Measurements from ENCODE around the gene VTI1A. TPM values are rescaled to one million over a fixed set of nuclear protein-coding genes. Genes with fewer than 3 reads are reported as not detected.

Gene VTI1A
- total and polyA plus RNA-seq, 9 of the 15 experiments (the other 6 are each of a cell fraction or from before 2014, with no cell fraction given) = 9.3 to 21.4 (median 16.0) TPM

DNA sequence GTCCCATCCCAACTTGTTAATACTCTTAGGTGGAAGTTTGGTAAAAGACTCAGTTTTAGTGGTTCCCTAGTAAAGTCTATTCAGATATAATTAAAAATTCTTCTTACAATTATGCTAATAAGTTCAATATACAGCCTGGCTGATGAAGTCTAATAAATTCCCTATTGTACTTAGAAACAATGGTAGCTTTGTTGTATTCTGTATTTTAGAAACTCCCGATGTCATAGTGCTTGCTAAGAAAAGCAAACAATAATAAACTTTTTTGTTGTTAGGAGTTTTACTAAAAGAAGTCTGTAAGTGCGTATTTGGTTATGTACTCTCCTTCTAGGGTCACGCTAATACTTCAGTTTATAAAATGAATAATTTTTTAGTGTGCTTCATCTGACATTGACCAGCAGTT, 206.8 kb downstream of the VTI1A start:
- ATAC-seq = no peak
- Histone ChIP-seq H3K4me3 (no peak overlapping the region), H3K4me1 (replicated peaks in 1 of 2; ENCODE audit: control insufficient read depth in 2 of 2, insufficient read depth in 2 of 2, low read length in 2 of 2) (no peaks in the 10 kb centered on the region), H3K9me3 (replicated peaks; ENCODE audit: control insufficient read depth, insufficient read depth, low read depth, low read length) (no peaks in the 10 kb centered on the region), H4K20me1 (replicated peaks; ENCODE audit: control insufficient read depth, insufficient read depth, low read length) (no peaks in the 10 kb centered on the region), H2AFZ (ENCODE audit: low read depth, low read length) (no peak overlapping the region), H3K9ac (ENCODE audit: insufficient read depth in 1 of 2, low read depth in 2 of 2, low read length in 2 of 2) (no peak overlapping the region), H3K9me1 (ENCODE audit: control insufficient read depth, insufficient read depth, low read length) (peaks cover 2% of the 10 kb centered on the region), H3K4me2 (ENCODE audit: insufficient read depth, low read length) (no peak overlapping the region), H3K27me3 (ENCODE audit: control insufficient read depth in 2 of 2, insufficient read depth in 2 of 2, low read length in 2 of 2) (no peaks in the 10 kb centered on the region), H3K36me3 (ENCODE audit: control insufficient read depth, insufficient read depth, low read length) (no peaks in the 10 kb centered on the region), H3K79me2 (ENCODE audit: control insufficient read depth, insufficient read depth, low read length) (no peaks in the 10 kb centered on the region), H3K27ac (ENCODE audit: extremely low read depth, low read depth, low read length) (no peak overlapping the region)
- WGBS (ENCODE audit: insufficient coverage, low coverage, missing lambda C conversion rate) = 79% methylated on average over 3 of the region's 3 CpGs
- no peak for FAIRE-seq
- no TSS peak for BruUV-seq (replicated peaks)
- TF ChIP-seq ZNF57 (CRISPR knock-in tag; IDR thresholded peaks at IDR 0.05) (no peak), RFX1 (IDR thresholded peaks at IDR 0.05) (no peak), ZNF224 (CRISPR knock-in tag; IDR thresholded peaks at IDR 0.05) (no peak), MXI1 (IDR thresholded peaks at IDR 0.05; ENCODE audit: low read depth, low read length) (no peak), ZNF655 (CRISPR knock-in tag; IDR thresholded peaks at IDR 0.05) (no peak), ADNP (tag; IDR thresholded peaks at IDR 0.05) (no peak)
- POLR2A ChIA-PET = no interaction called here
- CTCF ChIA-PET (ENCODE audit: low intra/inter-chr PET ratio) = no interaction called here
- in situ Hi-C loops (cut with MboI) = no loop called here
- intact Hi-C loops (cut with micrococcal nuclease) = no loop called here
- no peak for DNase-seq (ENCODE audit: extremely low read depth in 1 of 4, low spot score in 3 of 4)

DNA sequence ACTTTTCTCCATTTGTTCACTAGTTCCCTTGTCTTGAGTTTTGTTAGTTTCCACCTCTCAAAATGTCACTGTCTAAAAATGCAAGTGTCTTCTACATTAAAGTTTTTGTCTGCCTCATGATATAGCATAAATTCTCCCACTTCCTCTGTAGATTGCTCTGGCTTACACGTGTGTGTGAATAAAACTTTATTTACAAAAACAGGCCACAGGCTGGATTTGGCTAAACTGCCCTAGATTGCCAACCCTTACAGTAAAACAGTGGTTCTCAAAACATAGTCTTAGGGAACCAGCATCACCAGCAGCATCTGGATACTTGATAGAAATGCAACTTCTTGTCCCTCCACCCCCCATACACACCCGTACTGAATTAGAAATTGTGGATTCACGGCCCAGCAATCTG, 207.8 kb downstream of the VTI1A start:
- no peak for DNase-seq (ENCODE audit: extremely low read depth in 1 of 4, low spot score in 3 of 4)
- Histone ChIP-seq H3K9ac (ENCODE audit: insufficient read depth in 1 of 2, low read depth in 2 of 2, low read length in 2 of 2) (no peak overlapping the region), H3K36me3 (ENCODE audit: control insufficient read depth, insufficient read depth, low read length) (no peaks in the 10 kb centered on the region), H3K9me3 (replicated peaks; ENCODE audit: control insufficient read depth, insufficient read depth, low read depth, low read length) (no peaks in the 10 kb centered on the region), H3K27ac (ENCODE audit: extremely low read depth, low read depth, low read length) (no peak overlapping the region), H3K9me1 (ENCODE audit: control insufficient read depth, insufficient read depth, low read length) (peaks cover 2% of the 10 kb centered on the region), H3K27me3 (ENCODE audit: control insufficient read depth in 2 of 2, insufficient read depth in 2 of 2, low read length in 2 of 2) (no peaks in the 10 kb centered on the region), H2AFZ (ENCODE audit: low read depth, low read length) (no peak overlapping the region), H4K20me1 (replicated peaks; ENCODE audit: control insufficient read depth, insufficient read depth, low read length) (no peaks in the 10 kb centered on the region), H3K79me2 (ENCODE audit: control insufficient read depth, insufficient read depth, low read length) (no peaks in the 10 kb centered on the region), H3K4me2 (ENCODE audit: insufficient read depth, low read length) (no peak overlapping the region), H3K4me1 (replicated peaks in 1 of 2; ENCODE audit: control insufficient read depth in 2 of 2, insufficient read depth in 2 of 2, low read length in 2 of 2) (no peaks in the 10 kb centered on the region), H3K4me3 (no peak overlapping the region)
- ChIA-PET CTCF (ENCODE audit: low intra/inter-chr PET ratio) (no interaction called here), POLR2A (no interaction called here)
- no peak for FAIRE-seq
- intact Hi-C loops (cut with micrococcal nuclease) (no loop called here), in situ Hi-C loops (cut with MboI) (no loop called here)
- no peak for ATAC-seq
- no TSS peak for BruUV-seq (replicated peaks)
- 58% methylated on average over 3 of the region's 3 CpGs for WGBS (ENCODE audit: insufficient coverage, low coverage, missing lambda C conversion rate)

All from K562 (cell line).